Uterus (tissue), 2 donors: ENCODE measurements around the gene GNAO1.

Experiments used
- POLR2A ChIP-seq, 2 donors: fragments of 450-650 bp; IDR thresholded peaks; one replicate each; pipeline ENCODE4 v1.6.1; 2016; ENCODE audit warnings: antibody characterized with exemption in 2 of 2, mild to moderate bottlenecking in 1 of 2, moderate library complexity in 1 of 2
- TF ChIP-seq, protein P1 (sequence below), 4 experiments: fragments of 200-600 bp in 2 of 4; fragments of 450-650 bp in 2 of 4; sonication (generic) in 2 of 4; IDR thresholded peaks; one replicate each; pipeline ENCODE4 v1.5.1; 2016 to 2019; ENCODE audit warnings: antibody characterized with exemption in 4 of 4, mild to moderate bottlenecking in 2 of 4, moderate library complexity in 1 of 4

DNA sequence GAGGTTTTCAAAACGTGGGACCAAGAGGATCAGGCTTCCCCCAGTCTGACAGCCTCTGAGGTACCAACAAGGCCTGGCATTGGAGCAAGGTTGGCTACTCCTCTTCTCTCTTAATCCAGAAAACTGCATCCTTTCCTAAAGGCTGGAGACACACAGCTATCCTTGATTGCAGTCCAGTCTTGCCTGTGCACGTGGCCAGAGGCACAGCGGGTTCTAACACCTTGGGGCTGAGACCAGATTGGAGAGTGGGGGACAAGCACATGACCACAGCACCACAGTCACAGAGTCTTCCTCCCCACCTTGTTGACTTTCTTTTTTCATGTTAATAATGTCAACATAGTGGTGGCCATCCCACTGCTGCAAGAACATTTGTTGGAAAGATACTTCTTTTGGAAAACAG, 46.9 kb downstream of the GNAO1 start:
- no peak for TF ChIP-seq POLR2A (IDR thresholded peaks at IDR 0.05)
- TF ChIP-seq, protein P1, sequence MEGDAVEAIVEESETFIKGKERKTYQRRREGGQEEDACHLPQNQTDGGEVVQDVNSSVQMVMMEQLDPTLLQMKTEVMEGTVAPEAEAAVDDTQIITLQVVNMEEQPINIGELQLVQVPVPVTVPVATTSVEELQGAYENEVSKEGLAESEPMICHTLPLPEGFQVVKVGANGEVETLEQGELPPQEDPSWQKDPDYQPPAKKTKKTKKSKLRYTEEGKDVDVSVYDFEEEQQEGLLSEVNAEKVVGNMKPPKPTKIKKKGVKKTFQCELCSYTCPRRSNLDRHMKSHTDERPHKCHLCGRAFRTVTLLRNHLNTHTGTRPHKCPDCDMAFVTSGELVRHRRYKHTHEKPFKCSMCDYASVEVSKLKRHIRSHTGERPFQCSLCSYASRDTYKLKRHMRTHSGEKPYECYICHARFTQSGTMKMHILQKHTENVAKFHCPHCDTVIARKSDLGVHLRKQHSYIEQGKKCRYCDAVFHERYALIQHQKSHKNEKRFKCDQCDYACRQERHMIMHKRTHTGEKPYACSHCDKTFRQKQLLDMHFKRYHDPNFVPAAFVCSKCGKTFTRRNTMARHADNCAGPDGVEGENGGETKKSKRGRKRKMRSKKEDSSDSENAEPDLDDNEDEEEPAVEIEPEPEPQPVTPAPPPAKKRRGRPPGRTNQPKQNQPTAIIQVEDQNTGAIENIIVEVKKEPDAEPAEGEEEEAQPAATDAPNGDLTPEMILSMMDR (IDR thresholded peaks at IDR 0.05): no peak
